Activated T-cell treated with anti-CD3 and anti-CD28 coated beads for 24 hours (primary cell): ENCODE measurements around the gene HSPB1.
"Not testable (repeated sequence)": the region's sequence is repeated elsewhere in the genome, so short reads cannot be mapped to it uniquely, and the experiment has no call there.

Experiments used
- DNase-seq: peaks from one replicate; pipeline ENCODE4 v3.0.0-alpha.2; 2020; ENCODE audit warnings: low read depth

Gene HSPB1

DNA sequence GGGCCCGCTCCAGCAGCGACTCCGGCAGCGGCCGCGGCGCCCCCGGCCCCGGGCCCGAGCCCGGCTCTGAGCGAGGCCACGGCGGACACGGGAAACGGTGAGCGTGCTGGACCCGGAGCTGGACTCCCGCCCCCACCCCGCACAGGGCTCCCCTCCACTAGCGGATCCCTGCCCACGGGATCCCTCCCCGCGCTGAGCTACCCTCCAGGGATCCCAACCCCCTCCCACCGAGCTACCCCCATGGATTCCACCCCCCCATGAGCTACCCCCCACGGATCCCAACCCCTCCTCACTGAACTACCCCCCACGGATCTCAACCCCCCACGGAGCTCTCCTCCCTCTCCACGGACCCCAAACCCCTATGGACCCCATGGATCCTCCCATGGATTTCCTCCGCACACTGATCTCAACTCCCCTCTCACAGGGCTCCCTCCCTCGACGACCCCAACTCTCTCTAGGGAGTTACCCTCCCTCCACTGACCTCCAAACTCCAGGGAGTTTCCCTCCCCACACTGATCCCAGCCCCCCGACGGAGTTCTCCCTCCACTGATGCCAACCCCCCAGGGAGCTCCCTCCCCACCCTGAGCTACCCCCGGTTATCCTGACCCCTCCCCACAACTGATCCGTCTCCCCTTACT is 20.6 kb upstream of the HSPB1 start:
- DNase-seq, result no peak

DNA sequence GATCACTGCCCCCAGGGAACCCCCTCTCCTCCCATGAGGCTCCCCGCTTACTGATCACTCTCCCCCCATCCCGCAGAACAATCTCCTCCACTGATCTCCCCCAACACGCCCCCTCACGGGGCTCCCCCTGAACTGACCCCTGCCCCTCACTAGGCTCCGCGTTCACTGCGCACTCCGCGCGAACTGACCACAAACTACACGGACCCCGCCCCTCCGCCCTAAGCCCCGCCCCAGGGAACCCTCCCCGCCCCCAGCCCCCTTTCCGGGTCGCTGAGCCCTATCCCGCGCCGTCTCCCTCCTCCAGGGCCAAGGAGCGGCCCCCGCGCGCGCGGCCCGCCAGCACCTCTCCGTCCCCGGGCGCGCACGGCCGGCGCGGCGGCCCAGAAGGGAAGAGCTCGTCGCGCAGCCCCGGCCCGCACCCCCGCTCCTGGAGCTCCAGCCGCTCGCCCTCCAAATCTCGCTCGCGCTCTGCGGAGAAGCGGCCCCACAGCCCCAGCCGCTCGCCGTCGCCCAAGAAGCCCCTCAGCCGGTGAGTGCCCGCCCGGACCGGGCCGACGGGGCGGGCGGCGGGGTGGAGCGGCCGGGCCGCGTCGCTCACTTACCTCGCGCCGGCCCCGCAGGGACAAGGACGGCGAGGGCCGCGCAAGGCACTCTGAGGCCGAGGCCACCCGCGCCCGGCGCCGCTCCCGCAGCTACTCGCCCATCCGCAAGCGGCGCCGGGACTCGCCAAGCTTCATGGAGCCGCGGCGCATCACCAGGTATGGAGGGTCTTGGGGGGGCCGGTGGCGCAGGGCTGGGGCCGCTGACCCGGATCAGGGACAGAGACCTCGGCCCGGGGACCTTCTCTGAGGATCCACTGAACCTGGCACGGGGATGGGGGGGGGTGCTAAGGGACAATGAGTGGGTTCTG is 19.9 kb upstream of the HSPB1 start:
- no peak for DNase-seq

DNA sequence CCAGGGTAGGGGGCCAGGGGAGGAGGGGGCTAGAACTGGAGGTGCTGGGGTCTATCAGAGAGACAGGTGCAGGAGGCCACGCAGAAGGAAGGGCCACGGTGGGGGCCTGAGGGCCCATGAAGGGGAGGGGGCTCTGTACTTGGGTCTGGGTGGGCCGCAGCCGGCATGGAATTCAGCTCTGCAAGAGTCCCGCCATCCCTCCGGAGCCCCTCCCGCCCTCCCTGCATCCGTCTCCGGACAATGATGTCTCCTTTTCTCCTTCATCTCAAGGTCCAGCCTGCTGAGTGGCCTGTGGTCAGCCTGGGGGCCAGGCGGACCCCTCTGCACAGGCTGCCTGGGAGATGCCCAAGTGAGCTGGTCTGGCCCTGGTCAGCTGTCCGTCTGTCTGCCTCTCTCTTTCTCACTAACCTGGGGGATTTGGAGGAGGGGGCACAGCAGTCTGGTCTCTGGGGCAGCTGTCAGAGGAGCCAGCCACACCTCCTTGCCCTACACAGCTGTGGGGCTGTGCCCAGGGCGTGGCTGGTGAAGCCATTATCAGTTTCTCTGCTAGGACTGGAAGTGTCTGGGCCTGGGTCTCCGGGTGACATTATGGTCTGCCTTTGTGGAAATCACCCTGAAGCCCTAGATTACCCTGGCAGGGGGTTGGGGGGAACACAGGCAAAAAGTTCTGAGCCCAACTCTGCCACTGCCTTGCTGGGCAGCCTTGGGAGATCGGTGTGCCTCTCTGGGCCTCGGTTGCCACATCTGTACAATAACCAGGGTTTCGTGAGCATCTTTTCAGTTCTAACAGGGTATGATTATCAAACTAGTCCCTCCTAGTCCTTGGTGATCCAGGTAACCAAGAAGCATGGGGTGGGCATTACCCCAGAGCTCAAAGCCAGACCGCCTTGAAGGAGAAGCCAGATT is 19.0 kb upstream of the HSPB1 start:
- no peak for DNase-seq

DNA sequence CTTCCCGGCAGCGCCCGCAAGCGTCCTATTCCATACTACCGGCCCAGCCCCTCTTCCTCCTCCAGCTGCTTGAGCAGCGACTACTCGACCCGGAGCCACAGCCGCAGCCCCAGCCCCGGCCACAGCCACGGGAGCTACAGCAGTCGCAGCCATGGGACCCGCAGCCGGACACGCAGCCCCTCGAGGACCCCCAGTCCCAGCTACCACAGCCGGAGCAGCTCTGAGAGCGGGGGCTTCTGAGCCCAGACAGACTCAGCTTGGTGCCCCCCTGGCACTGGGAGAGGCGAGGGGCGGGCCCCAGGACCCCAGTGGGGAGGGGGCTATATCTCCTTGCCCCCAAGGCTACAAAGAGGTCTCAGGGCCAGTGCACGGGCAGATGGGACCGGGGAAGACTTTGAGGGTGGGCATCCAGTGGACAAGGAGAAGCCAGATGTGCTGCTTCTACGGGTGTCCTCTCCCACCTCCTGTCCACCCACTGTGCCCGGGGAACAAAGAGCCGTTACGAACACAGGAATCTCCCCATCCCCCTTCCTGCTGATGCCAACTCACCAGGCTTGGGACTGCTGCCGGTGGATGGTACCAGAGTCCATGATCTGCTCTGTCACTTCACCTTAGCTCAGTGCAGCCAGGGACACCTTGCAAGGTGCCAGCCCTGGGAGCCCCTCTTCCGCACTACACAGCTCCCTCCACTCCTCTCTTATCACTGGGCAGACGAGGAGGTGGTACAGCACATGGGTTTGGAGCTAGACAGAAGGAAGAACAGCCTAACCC is 16.7 kb upstream of the HSPB1 start:
- no peak for DNase-seq

DNA sequence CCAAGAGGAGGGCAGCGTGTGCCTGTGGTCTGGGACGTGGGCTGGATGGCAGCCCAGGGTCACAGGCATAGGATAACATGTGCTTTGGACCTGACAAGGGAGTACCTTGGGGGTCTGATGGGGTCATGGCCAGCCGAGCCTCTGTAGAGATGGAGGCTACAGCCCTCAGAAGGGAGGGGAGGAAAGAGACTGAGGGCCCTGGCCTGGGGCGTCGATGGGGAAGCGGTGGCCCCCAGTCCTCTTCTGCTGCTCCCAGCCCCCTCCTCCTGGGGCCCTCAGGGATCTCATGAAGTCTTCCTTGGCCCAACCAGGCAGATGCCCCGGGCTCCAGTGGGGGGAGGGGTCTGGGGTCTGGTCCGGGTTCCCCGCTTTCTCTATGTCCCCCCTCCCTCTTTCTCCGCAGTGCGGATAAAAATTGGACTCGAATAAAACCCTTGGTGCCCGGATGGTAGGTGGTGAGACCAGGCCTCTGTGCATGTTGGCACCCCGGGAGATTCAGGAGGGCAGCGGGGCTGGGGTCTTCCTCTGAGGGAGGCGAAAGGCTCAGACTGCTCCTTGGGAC is 15.6 kb upstream of the HSPB1 start:
- DNase-seq, result no peak

DNA sequence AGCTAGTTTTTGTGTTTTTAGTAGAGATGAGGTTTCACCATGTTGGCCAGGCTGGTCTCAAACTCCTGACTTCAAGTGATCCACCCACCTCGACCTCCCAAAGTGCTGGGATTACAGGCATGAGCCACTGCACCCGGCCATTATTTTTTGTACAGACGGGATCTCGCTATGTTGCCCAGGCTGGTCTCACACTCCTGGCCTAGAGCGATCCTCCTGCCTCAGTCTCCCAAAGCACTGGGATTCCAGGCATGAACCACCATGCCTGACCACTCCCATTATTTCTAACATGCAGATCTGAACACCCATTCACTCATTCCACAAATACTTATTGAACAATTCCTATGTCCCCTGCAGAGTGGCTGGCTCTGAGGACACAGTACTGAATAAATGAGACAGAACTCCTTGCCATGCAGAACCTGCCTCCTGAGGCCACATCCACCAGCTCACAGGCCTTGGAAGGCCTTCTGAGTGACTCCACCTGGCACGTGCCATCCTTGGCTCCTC is 11.6 kb upstream of the HSPB1 start:
- DNase-seq, result not testable (repeated sequence)

DNA sequence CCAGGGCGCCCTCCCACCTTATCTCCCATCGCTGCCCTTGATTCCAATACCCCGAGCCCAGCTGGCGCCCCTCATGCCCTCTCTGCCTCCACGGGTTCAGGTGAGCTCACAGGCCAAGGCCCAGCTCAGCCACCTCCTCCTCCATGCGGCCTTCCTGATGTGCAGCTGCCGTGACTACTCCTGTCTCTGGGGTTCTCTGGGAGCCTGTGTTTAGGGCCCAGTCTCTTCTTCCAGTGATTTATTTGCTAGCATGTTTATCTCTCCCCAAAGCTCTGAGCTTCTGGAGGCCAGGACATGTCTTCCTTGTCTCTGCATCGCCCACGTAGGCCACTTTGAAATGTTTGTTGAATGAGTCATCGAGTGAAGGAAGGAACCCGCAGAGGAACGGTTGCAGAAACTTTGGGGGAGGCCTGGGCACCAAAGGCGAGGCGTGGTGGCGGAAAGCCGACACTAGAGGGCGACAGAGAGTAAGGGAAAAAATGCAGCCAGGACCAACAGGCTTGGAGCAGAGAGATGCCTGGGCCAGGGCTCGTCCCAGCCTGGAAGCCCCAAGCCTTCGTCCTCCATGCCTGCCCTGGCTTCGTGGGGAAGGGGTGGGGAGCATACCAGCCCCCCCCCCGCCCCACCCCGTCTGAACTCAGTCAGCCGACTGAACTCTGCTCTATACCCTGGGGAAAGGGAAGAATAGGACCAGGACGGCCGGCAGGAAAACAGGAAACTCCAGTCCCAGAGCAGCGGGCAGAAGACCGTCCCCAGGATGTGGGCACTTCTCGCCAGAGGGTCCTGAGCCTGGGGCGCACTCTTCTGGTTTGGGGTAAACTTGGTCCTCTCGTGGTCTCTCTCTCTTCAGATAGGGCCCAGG is 10.9 kb upstream of the HSPB1 start:
- DNase-seq, result peak; percentile 88

DNA sequence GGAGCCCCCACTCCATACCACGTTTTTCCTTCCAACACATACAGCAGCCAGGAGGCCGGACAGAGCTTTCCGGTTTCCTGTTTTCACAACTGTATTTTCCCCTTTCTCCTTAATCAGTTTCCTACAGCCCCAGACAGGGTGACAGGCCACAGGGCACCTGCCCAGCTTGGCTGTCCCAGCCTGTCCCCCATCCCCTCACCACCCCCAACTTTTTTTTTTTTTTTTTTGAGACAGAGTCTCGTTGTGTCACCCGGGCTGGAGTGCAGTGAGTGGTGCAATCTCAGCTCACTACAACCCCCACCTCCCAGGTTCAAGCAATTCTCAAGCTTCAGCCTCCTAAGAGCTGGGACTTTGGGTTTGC is 10.3 kb upstream of the HSPB1 start:
- no peak for DNase-seq

DNA sequence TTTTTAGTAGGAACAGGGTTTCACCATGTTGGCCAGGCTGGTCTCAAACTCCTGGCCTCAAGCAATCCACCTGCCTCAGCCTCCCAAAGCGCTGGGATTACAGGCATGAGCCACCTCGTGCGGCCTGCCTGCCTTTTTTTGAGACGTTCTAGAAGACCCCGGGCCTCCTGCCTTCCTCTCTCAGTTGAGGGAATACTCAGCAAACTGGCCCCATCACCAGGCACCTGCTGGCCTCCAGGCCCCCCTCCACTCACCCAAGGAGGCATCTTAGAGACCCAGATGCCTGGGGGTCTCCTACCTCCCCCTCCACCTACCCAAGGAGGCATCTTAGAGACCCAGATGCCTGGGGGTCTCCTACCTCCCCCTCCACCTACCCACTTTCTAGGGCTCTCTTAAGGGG is 9.6 kb upstream of the HSPB1 start:
- DNase-seq, result not testable (repeated sequence)

DNA sequence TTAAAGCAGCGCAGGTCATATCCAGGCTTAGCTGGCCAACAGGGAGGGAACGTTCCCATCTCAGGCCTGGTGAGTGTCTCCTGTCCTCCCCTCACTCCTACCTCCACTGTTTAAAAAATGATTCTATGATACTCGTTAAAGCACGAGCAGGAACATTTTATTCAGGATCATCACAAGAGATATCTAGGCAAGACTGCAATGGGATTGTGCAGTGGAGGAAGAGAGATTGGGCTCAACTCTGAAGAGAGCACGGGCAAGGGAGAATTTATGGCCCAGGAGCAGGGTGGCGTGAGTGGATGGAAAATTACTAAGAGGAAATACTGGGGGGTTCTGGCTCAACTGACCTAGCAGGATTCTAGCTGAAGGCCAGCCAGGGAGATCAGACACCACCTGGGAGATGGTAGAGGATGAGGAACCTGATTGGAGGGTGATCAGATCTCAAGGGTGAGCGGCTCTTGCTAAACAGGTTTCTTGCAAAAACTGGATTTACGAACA is 9.0 kb upstream of the HSPB1 start:
- no peak for DNase-seq

DNA sequence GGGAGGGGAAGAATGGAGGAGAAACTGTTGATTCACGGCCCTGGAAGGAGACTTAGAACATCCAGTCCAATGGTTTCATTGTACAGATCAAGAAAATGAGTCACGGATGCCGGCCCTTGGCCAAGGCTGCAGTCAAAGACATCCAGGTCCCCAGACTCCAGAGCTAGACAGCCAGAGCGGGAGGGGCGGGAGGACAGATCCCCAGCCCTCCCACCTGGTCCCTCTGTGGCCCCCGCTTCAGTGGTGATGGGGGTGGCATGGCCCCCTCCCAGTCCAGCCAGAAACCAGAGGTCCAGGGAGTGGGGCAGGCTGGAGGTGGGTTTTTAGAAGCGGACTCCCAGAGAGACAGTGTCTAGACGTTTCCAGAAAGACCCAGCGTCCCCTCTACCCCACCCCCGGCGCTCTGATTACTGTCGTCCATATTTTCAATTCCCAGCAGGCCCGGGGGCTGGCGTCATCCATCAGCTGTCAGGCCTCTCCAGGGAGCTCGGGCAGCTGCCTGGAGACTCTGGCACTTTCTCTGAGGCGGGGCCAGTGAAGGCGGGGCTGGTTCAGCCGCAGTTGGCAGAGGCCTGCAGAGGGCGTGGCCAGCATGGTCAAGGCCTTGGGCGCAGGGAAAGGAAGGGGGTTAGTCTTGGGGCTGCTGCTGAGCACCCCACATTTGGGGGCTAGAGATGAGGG is 8.0 kb upstream of the HSPB1 start:
- no peak for DNase-seq

DNA sequence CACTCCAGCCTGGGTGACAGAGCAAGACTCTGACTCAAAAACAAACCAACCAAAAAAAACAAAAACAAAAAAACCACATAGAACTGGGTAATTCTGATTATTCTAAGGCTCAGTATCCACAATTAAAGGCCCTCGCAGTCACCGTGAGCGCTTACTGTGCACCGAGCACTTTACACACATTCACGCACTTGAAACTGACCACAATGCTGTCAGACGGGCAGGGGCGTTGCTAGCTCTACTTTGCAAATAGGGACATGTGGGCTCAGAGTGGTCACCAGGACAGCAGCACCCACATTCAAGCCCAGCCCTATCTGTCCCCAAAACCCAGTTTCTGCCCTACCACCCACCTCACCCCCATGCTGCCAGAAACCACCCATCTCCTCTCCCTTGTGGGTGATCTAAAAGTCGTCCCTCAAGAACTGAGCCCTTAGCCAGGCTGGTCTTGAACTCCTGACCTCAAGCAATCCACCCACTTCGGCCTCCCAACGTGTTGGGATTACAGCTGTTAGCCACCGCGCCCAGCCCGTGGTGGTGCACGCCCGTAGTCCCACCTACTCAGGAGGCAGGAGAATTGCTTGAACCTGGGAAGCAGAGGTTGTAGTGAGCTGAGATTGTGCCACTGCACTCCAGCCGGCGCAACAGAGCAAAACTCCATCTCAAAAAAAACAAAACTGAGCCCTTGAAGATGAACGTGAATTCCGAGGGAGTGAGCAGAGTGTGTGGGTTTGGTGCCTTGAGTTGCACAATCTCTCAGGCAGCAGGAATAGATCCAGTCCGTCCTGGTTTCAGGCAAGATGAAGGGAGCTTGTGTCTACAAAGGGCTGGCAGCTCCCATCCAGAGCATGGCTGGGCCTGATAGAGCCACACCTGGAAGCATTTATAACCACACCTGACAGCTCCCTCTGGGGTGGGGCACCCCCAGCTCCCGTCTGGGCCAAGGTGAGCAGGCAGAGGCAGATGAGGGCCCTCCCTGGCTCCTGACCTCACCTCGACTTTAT is 5.4 kb upstream of the HSPB1 start:
- DNase-seq, result no peak

DNA sequence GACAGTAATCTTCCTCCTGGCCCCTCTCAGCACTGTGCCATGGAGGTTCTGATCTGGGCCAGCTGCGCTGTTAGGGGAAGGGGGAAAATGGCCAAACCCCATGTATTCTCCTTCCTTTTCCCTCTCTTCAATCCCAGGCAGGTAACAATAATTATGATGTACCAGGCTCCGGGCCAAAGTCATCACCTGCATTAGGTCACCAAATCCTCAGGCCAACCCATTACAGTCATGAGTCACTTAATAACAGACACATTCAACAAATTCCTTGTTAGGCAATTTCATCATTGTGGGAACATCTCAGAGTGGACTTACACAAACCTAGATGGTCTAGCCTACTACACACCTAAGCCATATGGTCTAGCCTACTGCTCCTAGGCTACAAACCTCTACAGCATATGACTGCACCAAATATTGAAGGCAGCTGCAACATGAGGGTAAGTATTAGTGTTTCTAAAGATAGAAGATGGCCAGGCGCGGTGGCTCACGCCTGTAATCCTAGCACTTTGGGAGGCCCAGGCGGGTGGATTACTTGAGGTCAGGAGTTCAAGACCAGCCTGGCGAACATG is 2.2 kb upstream of the HSPB1 start:
- DNase-seq, result no peak

DNA sequence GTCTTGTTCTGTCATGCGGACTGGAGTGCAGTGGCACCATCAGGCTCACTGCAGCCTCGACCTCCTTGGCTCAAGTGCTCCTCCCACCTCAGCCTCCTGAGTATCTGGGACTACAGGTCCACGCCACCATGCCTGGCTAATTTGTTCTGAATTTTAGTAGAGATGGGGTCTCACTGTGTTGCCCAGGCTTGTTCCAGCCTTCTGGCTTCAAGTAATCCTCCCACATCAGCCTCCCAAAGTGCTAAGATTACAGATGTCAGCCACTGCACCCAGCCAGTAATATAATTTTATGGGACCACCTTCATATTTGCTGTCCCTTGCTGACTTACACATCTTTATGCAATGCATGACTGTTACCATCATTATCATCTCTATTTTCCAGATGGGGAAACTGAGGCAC is 1.5 kb upstream of the HSPB1 start:
- DNase-seq, result no peak

DNA sequence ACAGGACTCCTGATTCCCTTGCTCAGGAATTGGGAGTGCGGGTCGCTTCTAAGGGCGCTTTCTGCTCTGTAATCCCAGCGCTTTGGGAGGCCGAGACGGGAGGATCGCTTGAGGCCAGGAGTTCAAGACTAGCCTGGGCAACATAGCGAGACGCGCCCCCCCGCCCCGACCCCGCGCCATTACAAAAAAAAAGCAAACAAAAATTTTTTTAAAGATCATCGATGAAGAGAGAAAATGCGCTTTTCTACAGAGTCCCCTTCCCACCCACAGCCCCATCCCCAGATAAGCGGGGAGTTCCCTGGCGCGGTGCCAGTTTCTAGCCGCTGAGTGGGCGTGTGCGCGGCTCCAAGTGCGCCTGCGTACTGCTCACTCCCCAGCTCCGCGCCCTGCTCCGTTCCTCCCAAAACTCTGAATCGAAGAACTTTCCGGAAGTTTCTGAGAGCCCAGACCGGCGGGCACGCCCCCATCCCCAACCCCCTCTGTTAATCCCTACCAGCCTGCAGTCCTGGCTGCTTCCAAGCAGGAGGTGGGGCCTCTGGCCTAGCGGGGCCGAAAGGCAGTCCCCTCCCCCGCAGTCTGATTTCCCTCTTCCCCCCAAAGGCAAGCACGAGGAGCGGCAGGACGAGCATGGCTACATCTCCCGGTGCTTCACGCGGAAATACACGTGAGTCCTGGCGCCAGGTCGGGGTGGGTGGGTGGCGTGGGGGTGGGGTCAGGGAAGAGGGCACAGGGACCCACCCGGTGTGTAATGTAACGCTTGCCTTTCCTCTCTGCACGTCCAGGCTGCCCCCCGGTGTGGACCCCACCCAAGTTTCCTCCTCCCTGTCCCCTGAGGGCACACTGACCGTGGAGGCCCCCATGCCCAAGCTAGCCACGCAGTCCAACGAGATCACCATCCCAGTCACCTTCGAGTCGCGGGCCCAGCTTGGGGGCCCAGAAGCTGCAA is 1.0 kb downstream of the HSPB1 start:
- DNase-seq, result peak; percentile 66

DNA sequence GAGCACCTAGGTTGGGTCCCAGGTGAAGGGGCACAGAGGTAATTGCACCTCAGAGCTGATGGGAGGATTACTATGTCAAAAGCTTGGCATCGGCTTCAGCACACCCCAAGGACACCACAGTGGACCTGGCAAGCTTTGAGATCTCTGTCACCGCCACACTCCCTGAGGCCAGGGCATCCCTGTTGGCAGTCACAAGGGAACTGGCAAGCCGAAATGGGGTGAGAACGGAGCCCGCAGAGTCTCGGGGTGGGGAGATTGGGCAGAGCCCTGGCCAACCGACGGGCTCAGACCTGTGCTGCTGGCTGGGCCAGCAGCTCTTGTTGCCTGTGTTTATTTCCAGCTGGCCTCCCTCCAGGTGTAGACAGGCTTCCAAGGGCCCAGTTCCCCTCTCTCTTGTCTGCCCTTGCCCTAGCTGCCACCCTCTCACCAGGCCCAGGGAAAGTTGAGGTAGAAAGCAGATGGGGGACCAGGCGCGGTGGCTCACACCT is 2.5 kb downstream of the HSPB1 start:
- no peak for DNase-seq

DNA sequence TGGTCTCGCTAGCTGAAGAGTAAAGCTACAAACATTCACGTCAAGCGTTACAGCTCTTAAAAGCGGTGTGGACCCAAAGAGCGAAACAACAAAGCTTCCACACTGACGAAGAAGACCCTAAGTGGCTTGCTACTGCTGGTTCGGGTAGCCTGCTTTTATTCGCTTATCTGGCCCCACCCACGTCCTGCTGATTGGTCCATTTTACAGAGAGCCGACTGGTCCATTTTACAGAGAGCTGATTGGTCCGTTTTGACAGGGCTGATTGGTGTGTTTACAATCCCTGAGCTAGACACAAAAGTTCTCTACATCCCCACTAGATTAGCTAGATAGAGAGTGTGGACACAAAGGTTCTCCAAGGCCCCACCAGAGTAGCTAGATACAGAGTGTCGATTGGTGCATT is 6.4 kb downstream of the HSPB1 start:
- not testable (repeated sequence) for DNase-seq
